ENCODE measurements around the gene NLRP6.
"Not testable (repeated sequence)": the region's sequence is repeated elsewhere in the genome, so short reads cannot be mapped to it uniquely, and the experiment has no call there.

The NLRP6 gene

GRCh38 chr11:308740-309665, 30.8 kb downstream of the NLRP6 start:
- not testable (repeated sequence) for DNase-seq (ENCODE audit: low spot score)

GRCh38 chr11:309979-310572, 31.9 kb downstream of the NLRP6 start:
- DNase-seq (ENCODE audit: low spot score) = not testable (repeated sequence)

GRCh38 chr11:311013-311748, 33.0 kb downstream of the NLRP6 start:
- not testable (repeated sequence) for DNase-seq (ENCODE audit: low spot score)

- DNase-seq (ENCODE audit: low spot score) = no peak
Measured at GRCh38 chr11:312092-312816, 34.0 kb downstream of the NLRP6 start.

- DNase-seq (ENCODE audit: low spot score) = no peak
Measured at GRCh38 chr11:313304-313786, 35.1 kb downstream of the NLRP6 start.

- DNase-seq (ENCODE audit: low spot score) = peak; percentile 73
Measured at GRCh38 chr11:313787-314553, 35.8 kb downstream of the NLRP6 start, which contains the start of gene IFITM1. Gene IFITM1, plus strand, starts transcription at chr11:314040. Its CDS starts 131 bp downstream, at chr11:314171.

GRCh38 chr11:314554-314875, 36.3 kb downstream of the NLRP6 start:
- DNase-seq (ENCODE audit: low spot score) = not testable (repeated sequence)

GRCh38 chr11:315051-315481, 36.9 kb downstream of the NLRP6 start:
- no peak for DNase-seq (ENCODE audit: low spot score)

GRCh38 chr11:315516-315994, 37.3 kb downstream of the NLRP6 start:
- DNase-seq (ENCODE audit: low spot score) = no peak

GRCh38 chr11:316031-316701, 38.0 kb downstream of the NLRP6 start:
- DNase-seq (ENCODE audit: low spot score) = no peak

- no peak for DNase-seq (ENCODE audit: low spot score)
Measured at GRCh38 chr11:316891-317301, 38.7 kb downstream of the NLRP6 start.

GRCh38 chr11:317668-318404, 39.6 kb downstream of the NLRP6 start:
- not testable (repeated sequence) for DNase-seq (ENCODE audit: low spot score)

- DNase-seq (ENCODE audit: low spot score) = not testable (repeated sequence)
Measured at GRCh38 chr11:318405-319120, 40.4 kb downstream of the NLRP6 start.

- not testable (repeated sequence) for DNase-seq (ENCODE audit: low spot score)
Measured at GRCh38 chr11:319121-319887, 41.1 kb downstream of the NLRP6 start.

GRCh38 chr11:319888-320273, 41.7 kb downstream of the NLRP6 start:
- not testable (repeated sequence) for DNase-seq (ENCODE audit: low spot score)

GRCh38 chr11:324156-324555, 45.9 kb downstream of the NLRP6 start:
- DNase-seq (ENCODE audit: low spot score) = no peak

GRCh38 chr11:324593-325517, 46.6 kb downstream of the NLRP6 start:
- DNase-seq (ENCODE audit: low spot score) = not testable (repeated sequence)
